GM12801 (cell line): ENCODE results near the gene NBPF6.

Experiments used
- TF ChIP-seq, protein P1 (sequence below): IDR thresholded peaks from one replicate; pipeline ENCODE4 v1.5.1; 2011; ENCODE audit warnings: control low read depth; ENCODE audit not compliant: insufficient read length; ENCODE audit errors: extremely low read depth

Gene NBPF6

DNA sequence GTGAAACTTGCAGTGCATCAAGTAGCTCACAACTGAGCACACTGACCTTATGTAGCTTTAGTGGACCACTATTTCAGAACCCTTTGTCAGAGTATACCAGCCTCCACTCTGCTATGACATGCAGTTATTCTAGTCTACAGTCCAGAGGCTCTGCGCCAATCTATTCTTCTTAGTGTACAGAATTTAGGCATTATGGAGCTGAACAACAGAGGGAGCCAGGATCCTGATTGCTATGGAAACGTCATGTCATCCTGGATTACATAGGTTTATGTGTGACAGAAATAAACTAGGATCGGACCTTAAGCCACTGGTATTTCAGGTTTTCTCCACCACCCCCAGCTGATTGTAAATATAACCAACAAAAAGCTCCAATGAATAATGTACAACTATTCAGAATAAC is 61.6 kb downstream of the NBPF6 start:
- TF ChIP-seq, protein P1, sequence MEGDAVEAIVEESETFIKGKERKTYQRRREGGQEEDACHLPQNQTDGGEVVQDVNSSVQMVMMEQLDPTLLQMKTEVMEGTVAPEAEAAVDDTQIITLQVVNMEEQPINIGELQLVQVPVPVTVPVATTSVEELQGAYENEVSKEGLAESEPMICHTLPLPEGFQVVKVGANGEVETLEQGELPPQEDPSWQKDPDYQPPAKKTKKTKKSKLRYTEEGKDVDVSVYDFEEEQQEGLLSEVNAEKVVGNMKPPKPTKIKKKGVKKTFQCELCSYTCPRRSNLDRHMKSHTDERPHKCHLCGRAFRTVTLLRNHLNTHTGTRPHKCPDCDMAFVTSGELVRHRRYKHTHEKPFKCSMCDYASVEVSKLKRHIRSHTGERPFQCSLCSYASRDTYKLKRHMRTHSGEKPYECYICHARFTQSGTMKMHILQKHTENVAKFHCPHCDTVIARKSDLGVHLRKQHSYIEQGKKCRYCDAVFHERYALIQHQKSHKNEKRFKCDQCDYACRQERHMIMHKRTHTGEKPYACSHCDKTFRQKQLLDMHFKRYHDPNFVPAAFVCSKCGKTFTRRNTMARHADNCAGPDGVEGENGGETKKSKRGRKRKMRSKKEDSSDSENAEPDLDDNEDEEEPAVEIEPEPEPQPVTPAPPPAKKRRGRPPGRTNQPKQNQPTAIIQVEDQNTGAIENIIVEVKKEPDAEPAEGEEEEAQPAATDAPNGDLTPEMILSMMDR, result no peak

DNA sequence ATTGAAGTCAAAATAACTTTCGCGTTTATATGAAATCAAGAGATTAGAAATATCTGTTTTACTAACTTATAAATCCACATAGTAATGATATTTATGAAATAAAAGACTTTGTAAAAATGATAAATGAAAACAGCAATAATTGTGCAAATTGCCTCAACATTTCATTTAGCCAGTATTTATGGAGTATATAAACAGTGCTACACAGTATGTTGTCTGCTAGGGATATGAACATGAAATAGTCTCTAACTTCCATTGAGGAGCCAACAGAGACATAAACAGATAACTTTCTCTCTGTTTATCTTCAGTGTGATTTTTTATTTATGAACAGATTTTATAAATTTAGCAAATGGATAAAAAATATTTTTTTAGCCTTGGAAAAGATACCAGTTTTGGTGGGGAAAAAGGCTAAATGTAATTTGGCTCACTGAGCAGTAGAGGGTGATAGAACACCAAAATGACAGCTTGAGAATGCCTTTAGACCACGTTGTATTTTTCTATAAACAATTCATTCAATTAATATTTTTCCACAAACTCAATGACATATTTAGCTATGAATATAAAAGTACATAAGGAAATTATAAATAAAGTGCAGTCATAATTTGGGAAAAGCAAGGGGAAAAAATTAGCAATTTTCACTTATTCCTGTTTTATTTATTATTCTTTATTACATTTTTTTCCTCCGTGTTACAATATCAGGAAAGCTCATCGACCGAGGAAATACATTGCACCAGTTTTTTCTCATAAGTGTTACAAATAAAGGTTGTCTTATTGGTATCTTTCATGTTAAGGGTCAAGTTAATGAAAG is 62.3 kb downstream of the NBPF6 start:
- TF ChIP-seq, protein P1, result no peak

DNA sequence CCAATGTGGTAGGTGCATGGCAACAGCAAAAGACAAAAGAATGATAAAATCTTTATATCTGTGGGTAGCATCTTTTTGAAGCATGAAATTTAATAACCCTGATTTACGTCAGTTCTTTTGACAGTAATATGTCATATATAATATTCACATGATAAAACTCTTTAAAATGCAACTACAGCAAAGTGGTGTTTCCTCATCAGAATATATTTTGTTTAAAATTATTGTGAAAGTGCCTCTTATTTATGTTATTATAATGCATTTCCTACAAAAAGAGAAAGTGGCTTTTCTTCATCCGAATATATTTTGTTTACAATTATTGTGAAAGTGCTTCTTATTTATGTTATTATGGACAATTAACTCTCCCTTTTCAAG is 62.9 kb downstream of the NBPF6 start:
- TF ChIP-seq, protein P1, result no peak
